ENCODE results near the gene CELSR3. TPM values are rescaled to one million over a fixed set of nuclear protein-coding genes. Genes with fewer than 3 reads are reported as not detected.

CELSR3 gene
- total RNA-seq, 1 donor from 2014 or later: 162 TPM

- Mint-ChIP-seq H3K27ac (ENCODE audit: unreplicated experiment) (no peak overlapping the region), H3K27me3 (ENCODE audit: unreplicated experiment) (peaks cover 13% of the 10 kb centered on the region), H3K9me3 (ENCODE audit: unreplicated experiment) (peaks cover 7% of the 10 kb centered on the region), H3K4me3 (ENCODE audit: unreplicated experiment) (no peak overlapping the region), H3K4me1 (ENCODE audit: low read depth, unreplicated experiment) (no peaks in the 10 kb centered on the region), H3K36me3 (ENCODE audit: unreplicated experiment) (no peaks in the 10 kb centered on the region)
- no peak for TF ChIP-seq CTCF (IDR thresholded peaks at IDR 0.05; ENCODE audit: partially characterized antibody, unreplicated experiment)
- DNase-seq: no peak
These were observed 74.5 kb downstream of the CELSR3 start for GRCh38 chr3:48588230-48588629.

- peaks cover 7% of the 10 kb centered on the region for H3K9me3 Mint-ChIP-seq (ENCODE audit: unreplicated experiment)
- TF ChIP-seq CTCF (IDR thresholded peaks at IDR 0.05; ENCODE audit: partially characterized antibody, unreplicated experiment): no peak
- H3K27me3 Mint-ChIP-seq (ENCODE audit: unreplicated experiment): peaks cover 13% of the 10 kb centered on the region
- no peaks in the 10 kb centered on the region for H3K36me3 Mint-ChIP-seq (ENCODE audit: unreplicated experiment)
- no peaks in the 10 kb centered on the region for H3K4me1 Mint-ChIP-seq (ENCODE audit: low read depth, unreplicated experiment)
- no peak overlapping the region for H3K4me3 Mint-ChIP-seq (ENCODE audit: unreplicated experiment)
- no peak overlapping the region for H3K27ac Mint-ChIP-seq (ENCODE audit: unreplicated experiment)
- no peak for DNase-seq
These were observed 75.0 kb downstream of the CELSR3 start for GRCh38 chr3:48587686-48588085.

Small RNAs within 50 kb of the gene (microRNA-seq; reads per million reads assigned to microRNA genes)
- 2.9 reads per million, percentile 21 among the genes with 10 or more reads in this experiment for gene MIR4793 (ENCODE audit: unreplicated experiment)

Other genes with a start within 250 kb of the CELSR3 start
- 195 TPM for gene PLXNB1, start 232.8 kb downstream of the CELSR3 start, total RNA-seq (ENCODE audit: unreplicated experiment)
- gene CCDC51, start 222.8 kb downstream of the CELSR3 start, total RNA-seq (ENCODE audit: unreplicated experiment): 15.3 TPM
- gene TMA7, start 222.6 kb downstream of the CELSR3 start, total RNA-seq (ENCODE audit: unreplicated experiment): 154 TPM
- 15.8 TPM for gene ATRIP, start 216.1 kb downstream of the CELSR3 start, total RNA-seq (ENCODE audit: unreplicated experiment)
- 261 TPM for gene SHISA5, start 158.7 kb downstream of the CELSR3 start, total RNA-seq (ENCODE audit: unreplicated experiment)
- 40.3 TPM for gene PFKFB4, start 106.1 kb downstream of the CELSR3 start, total RNA-seq (ENCODE audit: unreplicated experiment)
- gene UCN2, start 99.1 kb downstream of the CELSR3 start, total RNA-seq (ENCODE audit: unreplicated experiment): 4.3 TPM
- 62.0 TPM for gene COL7A1, start 67.6 kb downstream of the CELSR3 start, total RNA-seq (ENCODE audit: unreplicated experiment)
- 242 TPM for gene UQCRC1, start 53.2 kb downstream of the CELSR3 start, total RNA-seq (ENCODE audit: unreplicated experiment)
- not detected for gene TMEM89, start 41.1 kb downstream of the CELSR3 start, total RNA-seq (ENCODE audit: unreplicated experiment)
- gene SLC26A6, start 27.4 kb downstream of the CELSR3 start, total RNA-seq (ENCODE audit: unreplicated experiment): 26.0 TPM
- gene NCKIPSD, start 23.0 kb upstream of the CELSR3 start, total RNA-seq (ENCODE audit: unreplicated experiment): 35.5 TPM
- gene IP6K2, start 54.3 kb upstream of the CELSR3 start, total RNA-seq (ENCODE audit: unreplicated experiment): 182 TPM
- 55.5 TPM for gene PRKAR2A, start 185.0 kb upstream of the CELSR3 start, total RNA-seq (ENCODE audit: unreplicated experiment)
- gene SLC25A20, start 236.0 kb upstream of the CELSR3 start, total RNA-seq (ENCODE audit: unreplicated experiment): 24.3 TPM

Measured in glutamatergic neuron (in vitro differentiated cells).